ENCODE data around the gene CNN2.

- TF ChIP-seq CTCF (conservative IDR thresholded peaks at IDR 0.05) = no peak
- TF ChIP-seq ZFX (IDR thresholded peaks at IDR 0.05) = no peak
These were observed 24.8 kb downstream of the CNN2 start for GRCh38 chr19:1050989-1051788.
